Stimulated activated CD4-positive, alpha-beta T cell treated with anti-CD3 and anti-CD28 coated beads, Interleukin-2, amount 100 ng/mL, for 24 hours (primary cell): ENCODE data around the gene NR2F6.
A peak's percentile ranks its signal among the peaks of the same experiment; 100 is the strongest.

Experiments used
- DNase-seq, 2 donors: peaks; one replicate each; pipeline ENCODE4 v3.0.0-alpha.2; 2020

The NR2F6 gene

DNA sequence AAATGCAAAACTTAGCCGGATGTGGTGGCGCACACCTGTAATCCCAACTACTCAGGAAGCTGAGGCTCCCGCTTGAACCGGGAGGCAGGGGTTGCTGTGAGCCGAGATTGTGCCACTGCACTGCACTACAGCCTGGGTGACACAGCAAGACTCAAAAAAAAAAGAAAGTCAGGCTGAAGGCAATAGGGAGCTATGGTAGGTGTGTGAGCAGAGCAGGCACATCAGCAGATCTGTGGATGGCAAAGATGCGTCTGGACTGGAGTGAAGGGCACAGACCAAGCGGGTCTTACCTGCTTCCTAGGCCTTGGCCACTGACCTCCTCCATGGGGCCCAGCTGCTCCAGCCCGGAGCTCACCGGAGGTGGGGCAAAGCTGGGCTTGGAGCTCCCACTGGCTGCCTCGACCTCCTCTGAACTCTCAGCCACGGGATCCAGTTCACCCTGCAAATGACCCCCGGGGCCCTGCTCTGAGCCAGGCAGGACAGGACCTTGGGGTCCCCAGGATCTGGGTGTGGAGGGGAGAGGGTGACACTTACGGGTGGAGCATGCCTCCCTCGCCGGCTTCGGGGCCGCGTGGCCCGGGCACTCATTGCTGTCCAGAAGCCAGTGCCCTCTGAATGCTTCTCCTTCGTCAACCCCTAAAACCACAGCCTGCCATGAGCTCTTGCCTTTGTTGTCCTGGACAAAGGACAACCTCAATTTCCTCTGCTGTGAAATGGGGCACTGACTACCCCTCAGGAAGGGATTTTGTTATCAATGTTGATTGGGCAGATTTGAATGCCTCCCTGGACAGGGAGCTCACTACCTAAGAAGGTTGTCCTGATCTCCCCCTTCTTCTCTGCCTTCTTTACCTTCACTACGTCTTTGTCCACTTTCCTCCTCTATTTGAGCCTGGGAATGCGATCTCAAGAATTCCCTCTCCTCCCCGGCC is 18.3 kb upstream of the NR2F6 start:
- DNase-seq: no peak

DNA sequence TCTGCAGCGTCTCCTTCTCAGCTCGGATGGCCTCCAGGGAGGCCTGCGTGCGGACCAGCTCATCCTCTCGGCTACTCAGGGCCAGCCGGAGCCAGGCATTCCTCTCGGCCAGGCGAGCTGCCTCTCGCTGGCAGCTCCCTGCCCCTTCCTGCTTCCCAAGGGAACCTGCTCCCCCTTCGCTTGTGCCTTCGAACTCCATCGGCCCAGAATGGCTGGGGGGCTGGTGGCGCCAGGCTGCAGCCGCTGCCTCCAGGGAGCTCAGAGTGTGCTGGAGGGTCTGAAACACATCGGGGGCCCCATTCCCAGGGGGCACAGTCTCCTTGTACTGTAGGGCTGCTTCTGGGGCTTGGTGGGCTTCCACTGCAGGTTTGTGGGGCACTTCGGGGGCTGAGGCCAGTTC is 16.8 kb upstream of the NR2F6 start:
- DNase-seq: no peak

DNA sequence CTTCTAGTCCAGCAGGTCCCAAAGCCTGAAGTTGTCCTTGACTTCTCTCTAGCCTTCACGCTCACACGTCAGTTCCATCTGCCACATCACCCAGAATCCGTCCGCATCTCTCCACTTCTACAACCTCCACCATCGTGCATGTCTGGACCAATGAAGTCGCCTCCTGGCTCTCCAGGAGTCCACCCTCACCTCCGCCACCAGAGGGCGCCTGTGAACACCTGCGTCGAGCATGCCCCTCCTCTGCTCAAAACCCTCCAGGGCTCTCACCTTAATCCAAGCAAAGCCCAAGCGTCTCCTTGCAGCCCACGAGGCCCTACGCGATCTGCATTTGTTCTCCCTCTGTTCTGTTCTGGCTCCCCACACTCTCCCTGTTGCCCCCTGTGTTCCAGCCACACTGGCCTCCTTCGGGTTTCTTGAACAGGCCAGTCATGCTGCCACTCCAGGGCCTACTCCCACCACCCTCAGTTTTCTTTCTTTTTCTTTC is 15.2 kb upstream of the NR2F6 start:
- DNase-seq: peak; percentile 94

DNA sequence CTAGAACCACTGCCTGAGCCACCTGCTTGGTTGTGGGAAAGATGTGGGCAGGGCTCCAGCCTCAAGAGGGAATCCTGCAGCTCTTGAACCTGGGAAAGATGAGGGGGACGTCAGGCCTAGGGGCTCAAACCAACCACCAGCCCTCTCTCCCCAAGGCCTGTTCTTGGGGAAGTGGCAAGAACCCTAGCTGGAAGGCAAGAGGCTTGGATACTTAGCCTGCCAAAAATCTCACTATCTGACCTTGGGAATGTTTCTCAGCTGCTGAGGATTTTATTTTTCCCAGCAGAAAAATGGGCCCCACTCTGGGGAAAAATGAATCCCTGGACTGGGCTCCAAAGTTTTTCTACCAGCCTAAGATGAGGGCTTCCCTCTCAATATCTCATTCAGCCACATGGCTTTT is 14.2 kb upstream of the NR2F6 start:
- no peak for DNase-seq

DNA sequence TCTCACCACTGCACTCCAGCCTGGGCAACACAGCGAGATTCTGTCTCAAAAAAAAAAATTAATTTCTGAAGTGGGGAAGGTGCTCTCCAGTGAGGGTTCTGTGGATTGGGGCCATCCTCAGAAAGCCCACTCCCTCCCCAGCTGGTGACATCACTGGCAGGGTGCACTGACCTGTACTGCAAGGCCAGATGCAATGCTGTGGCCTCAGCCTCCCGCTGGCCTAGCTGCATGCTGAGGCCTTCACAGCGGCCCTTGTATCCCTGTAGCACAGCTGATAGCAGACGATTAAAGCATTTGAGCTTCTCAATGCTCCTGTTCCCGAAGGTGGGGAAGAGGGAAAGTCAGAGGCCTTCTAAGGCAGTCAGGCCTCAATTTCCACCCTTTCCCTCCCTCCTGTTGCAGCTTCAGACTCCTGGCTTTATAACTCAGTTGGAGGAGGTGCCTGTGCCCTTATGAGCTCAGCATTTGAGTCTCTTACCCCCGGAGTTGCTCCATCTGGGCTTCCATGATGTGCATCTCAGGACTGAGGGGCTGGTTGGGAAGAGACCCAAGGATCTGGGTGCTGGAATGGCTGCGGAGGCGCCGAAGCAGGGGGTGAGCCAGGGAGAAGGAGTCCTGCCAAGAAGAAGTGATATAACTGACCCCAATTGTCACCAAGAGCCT is 13.5 kb upstream of the NR2F6 start:
- DNase-seq: no peak

DNA sequence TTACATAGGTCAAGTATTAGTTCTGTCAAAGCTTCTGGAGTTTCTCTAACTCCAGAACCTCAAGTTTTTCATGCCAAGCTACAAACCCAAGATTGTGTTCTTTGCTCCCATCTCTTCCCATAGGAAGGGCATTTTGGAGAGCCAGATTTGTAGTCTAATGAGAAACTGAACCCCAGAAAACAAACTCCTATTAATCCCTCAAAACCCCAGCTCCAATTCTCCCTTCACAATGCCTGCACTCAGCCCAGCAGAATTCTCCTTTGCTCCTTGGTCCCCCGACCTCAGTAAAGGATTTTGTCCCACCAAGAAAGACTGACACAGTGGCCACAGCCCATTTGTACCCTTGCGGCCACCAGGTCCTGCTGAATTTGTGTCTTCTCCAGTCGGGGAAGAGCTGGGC is 10.4 kb upstream of the NR2F6 start:
- DNase-seq: no peak

DNA sequence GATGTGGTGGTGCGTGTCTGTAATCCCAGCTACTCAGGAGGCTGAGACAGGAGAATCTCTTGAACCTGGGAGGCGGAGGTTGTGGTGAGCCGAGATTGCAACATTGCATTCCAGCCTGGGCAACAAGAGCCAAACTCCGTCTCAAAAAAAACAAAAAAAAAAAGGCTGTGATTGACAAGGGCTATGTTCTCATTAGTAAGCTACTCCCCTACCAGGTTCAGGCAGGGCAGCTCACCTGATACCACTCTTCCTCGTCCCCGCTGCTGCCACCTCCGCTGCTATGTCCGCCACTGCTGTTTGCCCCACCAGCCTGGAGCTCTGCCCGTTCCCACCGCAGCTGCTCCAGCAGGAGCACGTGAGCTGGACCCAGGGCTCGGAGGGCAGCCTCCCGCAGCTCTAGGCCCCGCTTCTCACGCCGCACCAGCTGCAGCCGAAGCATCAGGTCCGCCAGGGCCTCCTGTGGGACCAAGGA is 9.5 kb upstream of the NR2F6 start:
- no peak for DNase-seq

DNA sequence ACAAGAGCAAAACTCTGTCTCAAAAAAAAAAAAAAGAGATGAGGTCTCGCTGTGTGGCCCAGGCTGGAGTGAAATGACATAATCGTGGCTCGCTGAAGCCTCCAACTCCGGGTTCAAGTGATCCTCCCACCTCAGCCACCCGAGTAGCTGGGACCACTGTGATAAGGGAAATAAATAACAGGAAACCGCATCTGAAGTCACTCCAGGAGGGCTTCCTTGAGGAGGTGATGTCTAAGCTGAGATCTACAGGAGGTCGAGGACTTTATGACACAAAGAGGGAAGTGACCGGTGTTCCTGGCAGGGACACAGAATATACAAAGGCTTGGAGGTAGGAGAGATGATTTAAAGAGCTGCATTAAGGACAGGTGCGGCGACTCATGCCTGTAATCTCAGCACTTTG is 8.9 kb upstream of the NR2F6 start:
- no peak for DNase-seq

DNA sequence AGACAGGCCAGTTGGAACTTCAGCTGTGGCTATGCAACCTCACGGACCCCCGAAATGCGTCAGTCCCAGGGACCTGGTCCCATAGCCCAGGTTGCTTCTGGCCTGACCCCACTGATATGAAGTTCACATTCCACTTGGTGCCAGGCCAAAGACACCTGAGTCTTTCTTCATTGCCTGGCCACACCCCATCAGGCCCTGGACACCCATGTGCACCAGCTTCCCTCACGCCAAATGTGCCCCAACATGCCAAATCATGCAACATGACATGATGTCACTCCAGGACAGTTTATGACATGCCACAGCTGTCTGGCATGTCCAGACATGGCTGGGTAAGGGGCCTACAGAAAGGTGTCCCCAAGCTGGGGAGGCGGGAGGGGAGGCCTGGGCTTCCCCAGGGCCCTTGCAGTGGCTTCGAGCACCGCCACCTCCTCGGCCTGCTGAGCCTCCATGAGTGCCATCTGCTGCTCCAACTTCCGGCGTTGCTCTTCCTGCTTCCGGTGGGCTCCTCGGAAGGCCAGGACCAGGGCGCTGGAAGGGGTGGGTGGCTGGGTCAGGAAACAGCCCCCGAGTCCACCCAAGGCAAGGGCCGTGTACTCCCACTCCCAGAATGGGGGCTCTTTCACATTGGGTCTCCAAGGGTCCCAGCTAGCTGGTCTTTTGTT is 4.3 kb upstream of the NR2F6 start:
- no peak for DNase-seq

DNA sequence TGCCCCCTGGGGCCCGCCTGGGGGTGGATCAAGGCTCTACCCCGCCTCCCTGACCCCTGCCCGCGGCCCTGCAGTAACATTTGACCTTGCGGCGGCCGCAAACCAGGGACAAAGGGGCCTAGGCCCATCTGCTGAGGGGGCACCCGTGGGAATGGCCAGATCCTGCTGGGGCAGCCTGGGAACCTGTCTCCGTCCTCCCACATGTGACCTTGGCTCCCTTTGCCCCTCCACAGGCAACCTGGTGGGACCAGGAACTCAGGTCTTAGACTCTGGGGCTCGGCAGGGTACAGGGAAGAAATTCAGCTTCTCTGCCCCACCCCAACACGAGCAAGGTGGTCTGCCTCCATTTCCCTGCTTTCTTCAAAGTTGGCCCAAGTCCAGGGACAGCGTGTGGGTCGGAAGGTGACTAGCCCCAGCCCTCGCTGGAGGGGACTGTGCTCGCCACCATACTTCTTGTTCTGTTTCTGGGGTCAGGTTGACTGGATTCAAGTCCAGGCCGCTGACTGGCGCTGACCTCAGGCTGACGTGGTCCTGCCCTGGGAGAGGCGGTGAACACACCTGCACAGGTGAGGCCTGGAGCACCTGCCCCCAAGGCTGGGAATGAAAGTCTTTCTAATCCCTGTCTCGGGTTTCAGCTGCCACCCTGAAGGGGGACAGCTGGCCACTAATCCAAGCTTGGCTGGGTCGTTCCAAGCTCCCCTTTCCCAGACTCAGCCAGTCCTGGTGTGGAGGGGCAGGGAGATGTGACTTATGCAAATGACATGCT is 2.5 kb upstream of the NR2F6 start:
- no peak for DNase-seq

DNA sequence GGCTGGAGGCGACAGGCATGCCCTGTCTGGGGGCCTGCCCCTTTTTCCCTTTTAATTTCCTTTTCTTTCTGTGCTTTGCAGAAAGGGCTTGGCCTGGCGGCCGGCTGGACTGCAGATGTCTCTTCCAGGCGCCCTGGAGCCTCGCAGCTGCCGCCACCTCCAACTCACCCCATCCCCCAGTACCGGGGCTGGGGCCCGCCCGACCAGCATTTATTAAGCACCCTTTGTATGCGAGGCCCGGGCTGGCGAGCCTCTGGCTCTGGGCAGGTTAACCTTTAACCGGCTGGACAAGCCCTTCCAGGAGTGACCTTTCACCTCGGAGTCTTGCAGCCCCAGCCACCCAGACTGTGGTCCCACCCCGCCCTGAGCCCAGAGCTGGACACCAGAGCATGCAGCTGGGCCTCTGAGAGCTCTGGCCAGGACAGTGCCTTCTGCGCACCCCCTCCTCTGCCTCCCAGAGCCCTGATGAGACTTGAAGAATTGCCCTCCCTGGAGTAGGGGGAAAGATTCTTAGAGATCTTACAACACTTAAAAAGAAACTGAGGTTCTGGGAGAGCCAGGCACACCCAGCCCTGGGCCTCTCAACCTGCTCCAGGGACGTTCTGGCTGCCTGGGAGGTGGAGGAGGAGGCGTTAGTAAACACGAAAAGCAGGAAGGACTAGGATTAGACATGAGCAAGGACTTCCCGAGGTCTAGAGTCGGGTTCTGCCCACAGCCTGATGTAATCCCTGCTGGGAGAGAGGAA is 1.1 kb upstream of the NR2F6 start:
- DNase-seq: no peak

DNA sequence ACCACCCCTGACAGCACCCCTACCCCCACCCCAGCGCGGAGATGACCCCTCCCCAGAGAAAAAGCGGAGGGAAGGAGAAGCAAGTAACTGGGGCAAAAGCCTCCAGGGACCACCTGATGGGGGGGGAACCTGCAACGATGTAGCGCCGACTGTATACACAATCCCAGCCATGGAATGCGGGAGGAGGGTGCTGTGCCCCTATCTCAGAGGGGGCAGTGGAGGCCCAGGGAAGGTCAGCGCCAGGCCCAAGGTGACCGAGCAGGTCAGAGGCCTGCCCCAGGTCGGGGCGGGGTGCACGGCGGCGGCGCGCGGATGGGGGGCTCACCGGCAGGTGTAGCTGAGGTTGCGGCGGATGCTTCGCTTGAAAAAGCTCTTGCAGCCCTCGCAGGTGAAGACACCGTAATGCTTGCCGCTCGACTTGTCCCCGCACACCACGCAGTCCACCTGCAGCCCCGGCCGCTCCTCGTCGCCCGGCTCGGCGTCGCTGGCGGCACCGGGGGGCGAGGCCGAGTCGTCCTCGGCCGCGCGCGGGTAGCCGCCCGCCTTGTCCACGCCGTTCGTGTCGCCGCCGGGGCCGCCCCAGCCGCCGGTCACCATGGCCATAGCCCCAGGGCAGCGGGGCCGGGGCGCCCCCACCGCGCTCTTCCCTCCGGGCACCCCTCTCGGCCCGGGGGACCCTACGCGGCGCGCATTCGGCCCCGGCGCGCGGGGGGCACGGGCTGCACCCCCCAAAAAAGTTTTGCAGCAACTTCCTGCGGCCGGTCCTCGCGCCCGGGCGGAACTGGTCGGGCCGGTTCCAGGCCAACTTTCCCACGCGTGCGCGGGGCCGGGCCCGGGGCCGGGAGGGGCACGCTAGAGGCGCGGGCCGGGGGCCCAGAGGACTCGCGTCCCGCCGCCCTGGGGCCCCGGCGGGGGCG is 843 bp downstream of the NR2F6 start:
- no peak for DNase-seq

DNA sequence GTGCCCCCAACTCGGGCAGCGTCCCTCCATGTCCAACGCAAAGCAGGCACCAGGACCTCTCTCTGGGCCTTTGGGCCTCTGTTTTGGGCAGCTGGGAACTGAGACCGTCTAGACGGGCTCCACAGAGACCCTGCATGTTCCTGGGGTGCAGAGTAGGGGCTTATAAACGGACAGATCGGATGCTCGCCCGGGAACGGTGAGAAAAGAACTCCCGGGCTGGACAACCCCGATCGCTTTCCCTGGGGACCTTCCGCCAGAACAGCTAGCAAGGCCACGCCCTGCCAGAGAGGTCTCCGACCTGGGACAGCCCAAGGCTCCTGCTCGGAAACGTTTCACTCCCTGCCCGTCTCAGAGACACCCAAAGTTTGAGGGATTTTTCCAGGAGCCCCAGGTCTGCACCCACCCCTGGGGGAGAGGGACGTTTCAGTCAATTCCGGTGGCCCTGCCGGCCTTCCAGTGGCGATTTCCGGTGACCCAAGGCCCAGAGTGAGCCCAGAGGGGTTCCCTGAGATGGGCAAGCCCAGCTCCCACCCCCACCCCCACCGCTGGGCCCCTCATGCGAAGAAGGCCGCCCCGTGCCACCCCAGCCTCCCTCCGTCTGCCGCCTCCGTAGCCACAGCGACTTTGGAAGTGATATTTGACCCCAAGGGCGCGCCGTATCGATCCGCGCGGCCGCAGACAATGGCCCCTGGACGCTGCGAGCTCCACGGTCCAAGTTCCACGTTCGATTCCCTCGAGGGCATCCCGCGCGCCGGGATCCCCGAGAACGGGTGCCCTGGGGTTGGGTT is 1.7 kb downstream of the NR2F6 start:
- DNase-seq: no peak

DNA sequence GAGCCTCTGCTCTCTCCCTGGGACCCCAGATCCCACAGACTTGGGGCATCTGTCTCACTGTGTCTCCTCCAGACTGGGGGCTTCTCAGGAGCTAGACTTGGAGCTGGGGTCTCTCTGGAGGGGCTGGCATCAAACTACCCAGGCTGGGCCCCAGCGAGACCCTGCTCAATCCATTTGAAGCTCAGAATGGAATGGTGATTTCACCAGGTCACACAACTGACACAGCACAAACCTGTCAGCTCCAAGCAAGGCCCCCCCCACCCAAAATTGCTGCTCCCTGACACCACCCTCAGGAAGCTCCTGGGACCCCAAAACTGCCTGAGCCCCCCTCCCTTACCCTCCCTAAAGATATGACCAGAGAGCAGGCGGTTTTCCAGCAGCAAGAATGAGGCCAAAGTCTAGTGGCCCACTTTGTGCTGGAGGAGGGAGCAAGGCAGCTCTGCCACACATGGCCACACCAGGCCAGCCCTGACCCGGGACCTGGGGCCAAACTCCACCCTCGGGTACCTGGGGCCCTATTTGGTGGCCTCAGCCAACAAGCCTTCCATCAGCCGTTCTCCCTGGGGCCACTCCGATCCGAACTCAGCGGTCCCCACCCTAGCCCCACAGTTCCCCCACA is 2.4 kb downstream of the NR2F6 start:
- no peak for DNase-seq

DNA sequence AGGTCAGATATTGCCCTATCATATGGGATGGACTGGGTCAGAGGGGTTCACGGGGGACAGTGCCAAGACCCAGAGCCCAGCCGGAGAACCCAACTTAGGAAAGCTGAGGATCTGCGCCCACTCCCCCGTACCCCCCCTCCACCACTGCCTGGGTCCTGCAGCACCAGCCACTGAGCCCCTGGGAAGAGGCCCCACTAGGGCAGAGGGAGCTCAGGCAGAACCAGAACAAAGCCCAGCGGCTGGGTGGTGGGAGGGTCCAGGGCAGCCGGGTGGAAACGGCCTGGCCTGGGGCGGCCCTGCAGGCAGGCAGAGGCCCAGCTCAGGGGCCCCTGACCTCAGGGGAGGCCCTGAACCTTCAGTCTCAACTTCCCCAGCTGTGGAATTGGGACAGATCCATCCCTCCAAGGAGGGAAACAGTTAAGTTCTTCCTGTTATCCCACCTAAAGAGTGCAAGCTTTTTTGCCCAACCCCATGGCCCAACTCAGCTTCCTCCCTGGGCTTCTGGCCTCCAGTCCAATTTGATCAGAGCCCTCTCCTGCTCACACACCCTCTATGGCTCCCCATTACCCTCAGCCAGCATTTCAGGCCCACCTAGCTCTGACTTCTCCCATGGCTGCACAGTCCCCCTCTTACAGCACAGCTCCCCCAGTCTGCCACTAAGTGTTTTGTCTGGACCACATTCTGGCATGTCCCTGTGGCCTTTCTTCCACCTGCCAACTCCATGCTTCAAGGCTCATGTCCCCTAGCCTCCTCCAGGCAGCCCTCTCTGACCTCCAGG is 3.1 kb downstream of the NR2F6 start:
- DNase-seq: no peak

DNA sequence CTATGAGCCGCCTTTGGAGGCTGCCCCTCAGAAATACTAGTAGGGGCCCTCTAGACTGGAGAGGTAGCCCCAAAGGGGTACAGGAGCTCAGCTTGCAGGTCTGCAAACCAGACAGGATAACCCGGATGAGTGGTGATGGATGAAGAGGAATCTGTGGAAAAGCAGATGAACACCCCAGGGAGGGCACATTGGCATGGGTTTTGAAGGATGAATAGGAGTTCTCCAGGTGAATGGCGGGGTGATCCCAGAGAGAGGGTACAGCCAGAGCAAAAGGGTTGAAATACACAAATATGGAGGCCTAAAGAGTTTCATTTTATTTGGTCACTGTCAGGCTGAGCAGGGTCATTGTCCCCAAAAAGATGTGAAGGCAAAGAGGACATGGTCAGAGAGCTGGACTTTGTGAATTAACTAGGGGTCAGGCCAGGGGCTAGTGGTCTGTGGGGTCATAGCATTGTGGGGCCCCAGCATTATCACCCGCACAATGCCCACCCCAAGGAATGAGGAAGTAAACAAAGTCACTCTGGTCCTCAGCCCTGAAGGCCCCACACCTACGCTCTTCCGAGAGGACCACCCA is 4.8 kb downstream of the NR2F6 start:
- DNase-seq: no peak

DNA sequence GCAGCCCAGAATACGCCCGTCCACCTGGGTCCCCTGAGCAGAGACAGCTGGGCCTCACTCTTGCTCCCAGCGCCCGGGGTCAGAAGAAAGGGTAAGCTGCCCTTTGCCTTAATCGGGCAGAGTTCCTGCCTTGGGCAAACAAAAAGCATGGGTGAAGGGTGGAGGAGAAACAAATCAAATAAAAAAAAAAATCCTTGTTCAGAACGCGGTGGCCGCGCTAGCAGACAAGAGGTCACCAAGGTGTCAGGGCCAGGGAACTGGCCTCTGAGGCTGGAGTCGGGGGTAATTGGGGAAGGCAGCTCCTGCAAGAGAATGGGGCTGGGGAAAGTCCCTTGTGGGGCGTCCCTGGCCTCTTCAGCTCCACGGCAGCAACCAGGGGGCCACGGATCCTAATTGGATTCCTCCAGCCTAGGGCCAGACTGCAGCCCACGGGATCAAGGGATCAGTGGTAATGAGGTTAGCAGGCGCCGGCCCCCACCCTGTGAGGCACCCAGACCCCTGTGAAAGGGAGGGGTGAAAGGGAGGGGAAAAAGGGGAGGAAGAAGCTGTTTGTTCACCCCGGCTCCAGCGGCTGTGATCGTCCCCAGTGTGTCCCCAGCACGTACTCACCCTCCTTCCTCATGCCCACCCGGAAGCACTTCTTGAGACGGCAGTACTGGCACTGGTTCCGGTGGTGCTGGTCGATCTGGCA is 5.5 kb downstream of the NR2F6 start:
- no peak for DNase-seq
